ENCODE measurements around the gene PPP4R3A. TPM values are rescaled to one million over a fixed set of nuclear protein-coding genes. Genes with fewer than 3 reads are reported as not detected.

Gene PPP4R3A
- total RNA-seq, 1 experiment from 2014 or later: 148 TPM

- Mint-ChIP-seq H3K27ac (no peak overlapping the region), H3K4me1 (no peaks in the 10 kb centered on the region), H3K36me3 (ENCODE audit: insufficient read depth in 1 of 3, low read depth in 3 of 3) (peaks cover 52 to 85% (median 84%) of the 10 kb centered on the region in 3 experiments), H3K27me3 (ENCODE audit: low read depth) (no peaks in the 10 kb centered on the region), H3K4me3 (no peak overlapping the region), H3K9me3 (no peaks in the 10 kb centered on the region)
- H3K4ac ChIP-seq (ENCODE audit: low read depth, low read length): no peak overlapping the region
- no peak overlapping the region for H3K23ac ChIP-seq (ENCODE audit: insufficient read length, low read depth, low read length)
- H2BK120ac ChIP-seq (ENCODE audit: low read depth, low read length, poor library complexity, severe bottlenecking): no peak overlapping the region
- H3K23me2 ChIP-seq (ENCODE audit: insufficient read length, low read depth, low read length, poor library complexity, severe bottlenecking): no peaks in the 10 kb centered on the region
- no peaks in the 10 kb centered on the region for H3K4me1 ChIP-seq (ENCODE audit: insufficient read depth, low read length)
- H3K79me1 ChIP-seq (ENCODE audit: insufficient read depth, low read depth, low read length, poor library complexity, severe bottlenecking): peaks cover 2% of the 10 kb centered on the region
- H3K14ac ChIP-seq (ENCODE audit: insufficient read depth, low read length): no peak overlapping the region
- H4K91ac ChIP-seq (ENCODE audit: insufficient read length, low read depth, low read length): no peak overlapping the region
- no peak overlapping the region for H2BK12ac ChIP-seq (ENCODE audit: insufficient read length, low read depth, low read length)
- H3K27me3 ChIP-seq (ENCODE audit: insufficient read depth, low read length): no peaks in the 10 kb centered on the region
- no peak overlapping the region for H4K5ac ChIP-seq (ENCODE audit: insufficient read length, low read depth, low read length)
- no peaks in the 10 kb centered on the region for H4K20me1 ChIP-seq (ENCODE audit: control insufficient read depth, insufficient read depth, insufficient read length)
- DNase-seq: no peak
- no peak overlapping the region for H3K56ac ChIP-seq (ENCODE audit: insufficient read length, low read depth, low read length)
- no CpG with 5 or more reads among the region's 4 CpGs for WGBS (ENCODE audit: extremely low coverage, insufficient read length, low lambda C conversion rate)
- H2BK15ac ChIP-seq (ENCODE audit: low read depth, low read length): no peak overlapping the region
- no peak overlapping the region for H2AK5ac ChIP-seq (ENCODE audit: insufficient read length, low read length)
- TF ChIP-seq, protein P1, sequence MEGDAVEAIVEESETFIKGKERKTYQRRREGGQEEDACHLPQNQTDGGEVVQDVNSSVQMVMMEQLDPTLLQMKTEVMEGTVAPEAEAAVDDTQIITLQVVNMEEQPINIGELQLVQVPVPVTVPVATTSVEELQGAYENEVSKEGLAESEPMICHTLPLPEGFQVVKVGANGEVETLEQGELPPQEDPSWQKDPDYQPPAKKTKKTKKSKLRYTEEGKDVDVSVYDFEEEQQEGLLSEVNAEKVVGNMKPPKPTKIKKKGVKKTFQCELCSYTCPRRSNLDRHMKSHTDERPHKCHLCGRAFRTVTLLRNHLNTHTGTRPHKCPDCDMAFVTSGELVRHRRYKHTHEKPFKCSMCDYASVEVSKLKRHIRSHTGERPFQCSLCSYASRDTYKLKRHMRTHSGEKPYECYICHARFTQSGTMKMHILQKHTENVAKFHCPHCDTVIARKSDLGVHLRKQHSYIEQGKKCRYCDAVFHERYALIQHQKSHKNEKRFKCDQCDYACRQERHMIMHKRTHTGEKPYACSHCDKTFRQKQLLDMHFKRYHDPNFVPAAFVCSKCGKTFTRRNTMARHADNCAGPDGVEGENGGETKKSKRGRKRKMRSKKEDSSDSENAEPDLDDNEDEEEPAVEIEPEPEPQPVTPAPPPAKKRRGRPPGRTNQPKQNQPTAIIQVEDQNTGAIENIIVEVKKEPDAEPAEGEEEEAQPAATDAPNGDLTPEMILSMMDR (conservative IDR thresholded peaks at IDR 0.05): no peak
- no peak overlapping the region for H3K4me2 ChIP-seq (ENCODE audit: insufficient read depth, insufficient read length, low read length)
- H4K8ac ChIP-seq (replicated peaks; ENCODE audit: insufficient read length, low read depth, low read length): no peak overlapping the region
- H3K9me3 ChIP-seq (ENCODE audit: control insufficient read depth, low read depth, low read length): no peaks in the 10 kb centered on the region
- no peak overlapping the region for H3T11ph ChIP-seq (ENCODE audit: low read length)
- no peak overlapping the region for H2BK20ac ChIP-seq (ENCODE audit: low read depth, low read length, poor library complexity, severe bottlenecking)
- H3K79me2 ChIP-seq (ENCODE audit: insufficient read depth, low read length): no peaks in the 10 kb centered on the region
- H3K27ac ChIP-seq (ENCODE audit: insufficient read length, low read depth, low read length): no peak overlapping the region
- H2AFZ ChIP-seq (ENCODE audit: low read length): no peak overlapping the region
- no peak overlapping the region for H3K9ac ChIP-seq (ENCODE audit: extremely low read depth, insufficient read length, low read length)
- H3K18ac ChIP-seq (ENCODE audit: insufficient read length, low read depth, low read length): no peak overlapping the region
- H2BK5ac ChIP-seq (ENCODE audit: insufficient read length, low read length): no peak overlapping the region
Observed at GRCh38 chr14:91466192-91466591, 43.9 kb downstream of the PPP4R3A start.
